Hepatocyte (in vitro differentiated cells): Measurements from ENCODE around the gene ARMC8. TPM values are rescaled to one million over a fixed set of nuclear protein-coding genes. Genes with fewer than 3 reads are reported as not detected.

Experiments used
- DNase-seq: peaks from one replicate; pipeline ENCODE4 v3.0.0-alpha.2; 2016; ENCODE audit warnings: low spot score
- H2AFZ ChIP-seq: fragments of 200-600 bp; sonication (generic); 2 replicates; pipeline ENCODE4 v1.6.0; 2016; ENCODE audit warnings: antibody characterized with exemption, mild to moderate bottlenecking
- H3K27ac ChIP-seq: fragments of 200-600 bp; sonication (generic); 2 replicates; pipeline ENCODE4 v1.5.1; 2016; ENCODE audit warnings: mild to moderate bottlenecking
- H3K27me3 ChIP-seq: fragments of 200-600 bp; sonication (generic); 2 replicates; pipeline ENCODE4 v1.6.1; 2016
- H3K36me3 ChIP-seq: fragments of 200-600 bp; sonication (generic); replicated peaks from 2 replicates; pipeline ENCODE4 v1.5.1; 2016; ENCODE audit warnings: low read depth; ENCODE audit not compliant: insufficient read depth
- H3K4me1 ChIP-seq: fragments of 200-600 bp; sonication (generic); 2 replicates; pipeline ENCODE4 v1.5.1; 2016; ENCODE audit warnings: mild to moderate bottlenecking, moderate library complexity; ENCODE audit not compliant: insufficient read depth
- H3K4me2 ChIP-seq: fragments of 200-600 bp; sonication (generic); 2 replicates; pipeline ENCODE4 v1.6.0; 2016
- H3K4me3 ChIP-seq: fragments of 200-600 bp; sonication (generic); 2 replicates; pipeline ENCODE4 v1.5.1; 2016; ENCODE audit warnings: mild to moderate bottlenecking
- H3K79me2 ChIP-seq: fragments of 200-600 bp; sonication (generic); 2 replicates; pipeline ENCODE4 v1.6.0; 2017; ENCODE audit warnings: mild to moderate bottlenecking
- H3K9me2 ChIP-seq: fragments of 200-600 bp; sonication (generic); replicated peaks from 2 replicates; pipeline ENCODE4 v1.6.0; 2017; ENCODE audit warnings: mild to moderate bottlenecking; ENCODE audit not compliant: insufficient read depth
- H3K9me3 ChIP-seq: fragments of 200-600 bp; sonication (generic); 2 replicates; pipeline ENCODE4 v1.5.1; 2016; ENCODE audit warnings: low read depth, mild to moderate bottlenecking
- H4K20me1 ChIP-seq: fragments of 200-600 bp; sonication (generic); 2 replicates; pipeline ENCODE4 v1.6.0; 2016; ENCODE audit warnings: mild to moderate bottlenecking; ENCODE audit not compliant: insufficient read depth, poor library complexity, severe bottlenecking
- CTCF ChIP-seq: fragments of 200-600 bp; sonication (generic); IDR thresholded peaks from 2 replicates; pipeline ENCODE4 v1.5.1; 2016; ENCODE audit warnings: antibody characterized with exemption, mild to moderate bottlenecking; ENCODE audit not compliant: poor library complexity
- EZH2 ChIP-seq: fragments of 200-600 bp; sonication (generic); IDR thresholded peaks from 2 replicates; pipeline ENCODE4 v1.6.1; 2016; ENCODE audit warnings: antibody characterized with exemption, mild to moderate bottlenecking, borderline replicate concordance
- EZH2phosphoT487 ChIP-seq: fragments of 200-600 bp; sonication (generic); IDR thresholded peaks from one replicate; pipeline ENCODE4 v1.6.1; 2018; ENCODE audit warnings: antibody characterized with exemption, mild to moderate bottlenecking, low read depth, moderate library complexity; ENCODE audit not compliant: unreplicated experiment, severe bottlenecking
- WGBS: methylation state at CpG from one replicate; pipeline ENCODE4 v1.1.6; 2016; ENCODE audit warnings: low lambda C conversion rate; ENCODE audit errors: missing lambda C conversion rate; 5-methylcytosine and 5-hydroxymethylcytosine counted together
- polyA plus RNA-seq: library from polyadenylated mRNA; unstranded; fragments of >200 nt; fragmentation: Nextera tagmentation; extraction: Ambion mirVana; gene quantifications from 2 replicates; pipeline ENCODE4 v1.2.1, GENCODE V29; 2016
- total RNA-seq: library from RNA; depleted of rRNA; stranded (reverse); fragments of >200 nt; gene quantifications from 2 replicates; pipeline ENCODE4 v1.2.3, GENCODE V29; 2014

The ARMC8 gene
- total and polyA plus RNA-seq, 2 experiments from 2014 or later: 46.4 to 52.4 TPM

- H3K36me3 ChIP-seq: no peaks in the 10 kb centered on the region
- H3K27me3 ChIP-seq: no peaks in the 10 kb centered on the region
- no peak for DNase-seq
- TF ChIP-seq EZH2phosphoT487 (no peak), CTCF (no peak), EZH2 (no peak)
- H4K20me1 ChIP-seq: no peaks in the 10 kb centered on the region
- WGBS: 93% methylated on average over 2 of the region's 2 CpGs
- H3K4me3 ChIP-seq: no peak overlapping the region
- H3K4me1 ChIP-seq: no peaks in the 10 kb centered on the region
- no peak overlapping the region for H2AFZ ChIP-seq
- no peaks in the 10 kb centered on the region for H3K9me3 ChIP-seq
- no peaks in the 10 kb centered on the region for H3K79me2 ChIP-seq
- no peak overlapping the region for H3K27ac ChIP-seq
- no peak overlapping the region for H3K4me2 ChIP-seq
- H3K9me2 ChIP-seq: no peaks in the 10 kb centered on the region
Observed at GRCh38 chr3:138230525-138230924, 43.4 kb downstream of the ARMC8 start.

DNA sequence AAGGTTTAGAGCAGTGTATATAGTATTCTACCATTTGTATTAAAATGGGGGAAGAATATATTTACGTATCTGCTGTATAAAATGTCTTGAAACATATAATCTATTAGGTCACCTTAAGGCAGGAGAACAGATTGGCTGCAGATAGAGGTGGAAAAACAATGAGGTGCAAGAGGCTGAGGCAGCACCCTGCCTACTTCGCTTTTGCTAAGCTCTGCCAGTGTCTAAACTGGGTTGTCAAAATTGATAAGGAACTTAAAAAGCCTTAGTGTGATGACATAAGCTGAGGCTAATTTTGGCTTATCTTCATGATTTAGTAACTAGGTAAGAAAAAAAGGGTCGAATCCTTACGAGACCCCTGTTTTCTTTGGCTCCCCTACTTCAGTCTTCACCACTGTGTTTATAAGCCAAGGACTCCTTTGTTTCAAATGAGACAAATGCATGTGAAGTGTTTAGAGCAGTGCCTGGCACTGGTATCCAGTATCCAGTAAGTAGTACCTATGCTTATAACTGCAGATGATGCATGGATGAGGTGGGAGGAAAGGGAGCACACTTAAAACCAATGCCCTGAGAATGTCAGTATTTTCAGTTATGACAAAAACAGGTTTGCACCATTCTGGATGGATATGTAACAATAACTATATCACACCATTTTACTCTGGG lies 45.7 kb downstream of the ARMC8 start:
- TF ChIP-seq EZH2 (no peak), EZH2phosphoT487 (no peak), CTCF (no peak)
- no peaks in the 10 kb centered on the region for H3K9me3 ChIP-seq
- H3K36me3 ChIP-seq: no peaks in the 10 kb centered on the region
- H3K4me2 ChIP-seq: no peak overlapping the region
- no peak overlapping the region for H3K27ac ChIP-seq
- no peak overlapping the region for H3K4me3 ChIP-seq
- DNase-seq: no peak
- no peak overlapping the region for H2AFZ ChIP-seq
- H3K9me2 ChIP-seq: no peaks in the 10 kb centered on the region
- no peaks in the 10 kb centered on the region for H4K20me1 ChIP-seq
- 96% methylated on average over 4 of the region's 4 CpGs for WGBS
- H3K79me2 ChIP-seq: no peaks in the 10 kb centered on the region
- H3K4me1 ChIP-seq: no peaks in the 10 kb centered on the region
- H3K27me3 ChIP-seq: no peaks in the 10 kb centered on the region

DNA sequence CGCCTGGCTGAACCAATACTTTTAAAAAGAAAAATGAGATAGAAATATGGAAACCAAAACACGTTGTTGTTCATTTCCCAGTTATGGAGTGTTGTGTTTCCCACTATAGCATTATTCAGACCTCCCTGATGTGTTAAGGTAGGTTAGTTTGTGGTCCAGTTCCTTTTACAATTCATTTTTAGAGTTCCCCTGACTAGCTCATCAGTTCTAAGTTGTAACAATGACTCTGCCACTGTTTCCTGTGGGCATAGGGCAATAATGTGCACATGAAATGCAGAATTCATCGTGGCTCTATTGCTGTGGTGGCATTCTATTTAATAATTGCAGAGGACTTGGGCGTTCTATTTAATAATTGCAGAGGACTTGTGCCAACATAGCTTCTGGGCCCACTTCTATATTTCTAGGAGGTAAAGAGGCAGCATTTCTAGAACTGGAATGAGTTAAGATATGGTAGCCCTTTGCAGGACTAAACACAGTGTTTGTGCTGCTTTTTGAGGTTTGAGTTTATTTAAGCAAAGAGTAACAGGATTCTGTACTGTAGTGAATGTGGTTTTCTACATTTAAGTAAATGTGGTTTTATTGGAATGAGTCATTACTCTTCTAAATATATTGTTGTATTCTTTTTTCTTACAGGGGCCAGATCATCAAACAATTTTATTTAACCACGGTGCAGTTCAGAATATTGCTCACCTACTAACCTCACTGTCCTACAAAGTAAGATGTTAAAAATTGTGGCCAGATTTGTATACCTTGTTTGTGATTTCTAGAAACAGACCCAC lies 47.5 kb downstream of the ARMC8 start:
- no peak for DNase-seq
- H2AFZ ChIP-seq: no peak overlapping the region
- no peak overlapping the region for H3K27ac ChIP-seq
- no peaks in the 10 kb centered on the region for H4K20me1 ChIP-seq
- H3K27me3 ChIP-seq: no peaks in the 10 kb centered on the region
- H3K4me1 ChIP-seq: no peaks in the 10 kb centered on the region
- H3K9me2 ChIP-seq: no peaks in the 10 kb centered on the region
- H3K4me2 ChIP-seq: no peak overlapping the region
- H3K4me3 ChIP-seq: no peak overlapping the region
- no peaks in the 10 kb centered on the region for H3K36me3 ChIP-seq
- H3K9me3 ChIP-seq: no peaks in the 10 kb centered on the region
- H3K79me2 ChIP-seq: no peaks in the 10 kb centered on the region
- no peak for TF ChIP-seq CTCF
- no peak for TF ChIP-seq EZH2
- TF ChIP-seq EZH2phosphoT487: no peak
- WGBS: 93% methylated on average over 5 of the region's 5 CpGs
